ACHN (cell line): Measurements from ENCODE around the gene NCS1.

ENCODE experiments used
- DNase-seq: peaks from one replicate; pipeline ENCODE4 v3.0.0-alpha.2; 2015
- in situ Hi-C: cut with HindIII; loops from 2 replicates; pipeline ENCODE4 v1.10.0; 2017; ENCODE audit warnings: low sequenced_read_pairs, low pct_ligation_motif_present, low pct_unique_long_range_greater_than_20kb

Gene NCS1

GRCh38 chr9:130172161-130172857 lies at the start of gene NCS1:
NCS1 (plus strand) TSS chr9:130172404; CDS start chr9:130172664, 260 bp downstream.
- DNase-seq = peak; percentile 60

GRCh38 chr9:130122456-130122855 lies 49.7 kb upstream of the NCS1 start:
- DNase-seq = no peak
- in situ Hi-C loops = no loop called here

More at GRCh38 chr9:130172161-130172857, at the start of gene NCS1:
- in situ Hi-C loops = no loop called here

- in situ Hi-C loops = no loop called here
- DNase-seq = no peak
Measured at GRCh38 chr9:130124085-130124860, 47.9 kb upstream of the NCS1 start.

- DNase-seq = no peak
- in situ Hi-C loops = no loop called here
Measured at GRCh38 chr9:130126721-130127433, 45.3 kb upstream of the NCS1 start.

- peak; percentile 2 for DNase-seq
Measured at GRCh38 chr9:130128251-130128650, 44.0 kb upstream of the NCS1 start.

GRCh38 chr9:130128733-130129431 lies 43.3 kb upstream of the NCS1 start:
- peak; percentile 75 for DNase-seq
- in situ Hi-C loops = no loop called here

More at GRCh38 chr9:130128251-130128650, 44.0 kb upstream of the NCS1 start:
- in situ Hi-C loops = no loop called here

- no peak for DNase-seq
- in situ Hi-C loops = no loop called here
Measured at GRCh38 chr9:130129432-130130061, 42.7 kb upstream of the NCS1 start.

DNA sequence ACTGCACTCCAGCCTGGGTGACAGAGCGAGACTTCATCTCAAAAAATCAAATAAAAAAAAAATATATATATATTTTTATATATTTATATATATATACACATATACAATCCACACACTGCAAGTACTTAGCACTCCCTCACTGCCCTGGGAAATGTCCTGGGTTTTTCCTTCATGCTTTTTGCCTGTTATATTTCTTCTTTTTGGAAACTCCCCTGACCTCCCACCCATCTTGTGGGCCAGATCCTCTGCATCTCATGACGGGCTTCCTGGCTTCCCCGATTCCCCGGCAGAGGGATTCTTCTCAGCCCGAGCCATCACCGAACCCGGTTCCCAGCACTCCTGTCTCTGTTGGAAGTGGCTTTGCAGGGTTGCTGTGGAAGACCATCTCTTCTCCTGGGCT lies 39.5 kb upstream of the NCS1 start:
- no peak for DNase-seq
- in situ Hi-C loops = no loop called here

GRCh38 chr9:130137081-130137640 lies 35.0 kb upstream of the NCS1 start:
- in situ Hi-C loops = no loop called here
- no peak for DNase-seq

DNA sequence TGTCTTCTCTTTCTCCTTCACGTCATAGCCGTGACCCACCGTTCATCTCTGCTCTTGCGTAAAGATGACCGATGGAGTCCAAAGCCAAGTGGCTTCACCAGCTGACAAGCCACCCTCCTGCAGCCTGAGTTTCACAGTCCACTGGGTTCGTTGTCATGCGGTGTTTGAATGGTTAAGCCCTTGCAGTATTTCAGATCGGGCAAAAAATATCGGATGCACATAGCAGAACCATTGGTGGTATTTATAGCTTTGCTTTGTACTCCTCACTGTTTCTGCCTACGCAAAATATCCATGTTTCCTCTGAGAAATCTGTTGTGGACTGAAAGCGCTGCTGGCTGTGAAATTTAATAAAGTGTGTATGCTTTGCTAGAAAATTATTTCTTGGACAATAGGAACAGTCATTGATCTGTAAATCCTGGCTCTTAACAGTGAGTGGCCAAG lies 34.5 kb upstream of the NCS1 start:
- DNase-seq = peak; percentile 21
- in situ Hi-C loops = no loop called here

- DNase-seq = peak; percentile 83
- in situ Hi-C loops = no loop called here
Measured at GRCh38 chr9:130138171-130138653, 34.0 kb upstream of the NCS1 start.

DNA sequence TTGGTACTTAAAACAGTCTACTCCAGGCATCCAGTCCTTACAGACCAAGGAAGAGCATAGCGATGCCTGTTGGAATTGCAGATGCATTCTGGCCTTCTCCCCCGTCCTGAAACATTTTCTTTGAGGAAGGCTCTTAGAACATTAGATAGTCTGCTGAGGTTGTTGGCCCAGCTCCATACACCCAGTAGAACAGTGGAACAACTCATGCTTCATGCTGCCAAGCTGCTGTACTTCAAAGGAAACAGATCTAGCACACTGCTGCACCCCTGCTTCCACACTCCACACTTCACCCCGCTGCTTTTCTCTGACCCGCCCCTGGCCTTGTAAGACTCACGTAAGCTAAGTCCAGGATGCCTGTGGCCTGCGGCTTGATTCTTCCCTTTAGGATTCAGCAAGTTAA lies 33.4 kb upstream of the NCS1 start:
- peak; percentile 8 for DNase-seq
- in situ Hi-C loops = no loop called here

GRCh38 chr9:130139251-130139650 lies 33.0 kb upstream of the NCS1 start:
- in situ Hi-C loops = no loop called here
- DNase-seq = no peak

- DNase-seq = no peak
- in situ Hi-C loops = no loop called here
Measured at GRCh38 chr9:130140706-130141105, 31.5 kb upstream of the NCS1 start.

GRCh38 chr9:130142056-130142455 lies 30.1 kb upstream of the NCS1 start:
- in situ Hi-C loops = no loop called here
- DNase-seq = no peak

- in situ Hi-C loops = no loop called here
- DNase-seq = no peak
Measured at GRCh38 chr9:130142641-130143040, 29.6 kb upstream of the NCS1 start.

- no peak for DNase-seq
- in situ Hi-C loops = no loop called here
Measured at GRCh38 chr9:130143279-130143893, 28.8 kb upstream of the NCS1 start.
